PC-3 (cell line): ENCODE measurements around the gene SSNA1. TPM values are rescaled to one million over a fixed set of nuclear protein-coding genes. Genes with fewer than 3 reads are reported as not detected.

ENCODE experiments used
- ATAC-seq: fragments of 200-7000 bp; cut with Tn5 transposase; 2 replicates; pipeline ENCODE4 v1.9.1; 2020; ENCODE audit warnings: mild to moderate bottlenecking, moderate library complexity
- BruUV-seq: library from RNA; stranded (reverse); fragments of 400-500 nt; replicated peaks from 2 replicates; lab custom pipeline; 2021; lab: Mats Ljungman, UMichigan
- CTCF ChIA-PET: fragments of 300-600 bp; sonication (Branson Sonifier 250); formaldehyde crosslinking; loops from one replicate; lab custom pipeline; 2022; ENCODE audit warnings: antibody characterized with exemption; lab: Charles Lee
- POLR2A ChIA-PET: fragments of 300-600 bp; sonication (Branson Sonifier 250); formaldehyde crosslinking; loops from one replicate; lab custom pipeline; 2022; ENCODE audit warnings: antibody characterized with exemption; ENCODE audit not compliant: unreplicated experiment; lab: Charles Lee
- DNase-seq: peaks from one replicate; pipeline ENCODE4 v3.0.0-alpha.2; 2015
- H2AFZ ChIP-seq: fragments of 300-600 bp; sonication (generic); 2 replicates; pipeline ENCODE4 v1.6.0; 2016; ENCODE audit warnings: antibody characterized with exemption, low read length
- H3F3A ChIP-seq: fragments of 300-600 bp; sonication (generic); one replicate; pipeline ENCODE4 v1.6.0; 2017; ENCODE audit warnings: antibody characterized with exemption, low read length, control low read depth, mild to moderate bottlenecking; ENCODE audit not compliant: unreplicated experiment
- H3K27ac ChIP-seq: fragments of 300-600 bp; sonication (generic); 2 replicates; pipeline ENCODE4 v1.5.1; 2016; ENCODE audit warnings: mild to moderate bottlenecking, low read length
- H3K27me3 ChIP-seq: fragments of 300-600 bp; sonication (generic); 2 replicates; pipeline ENCODE4 v1.6.1; 2016; ENCODE audit warnings: low read length, mixed read lengths
- H3K36me3 ChIP-seq: fragments of 300-600 bp; sonication (generic); 2 replicates; pipeline ENCODE4 v1.6.1; 2016; ENCODE audit warnings: low read depth, mixed run types, low read length, mixed read lengths
- H3K4me1 ChIP-seq: fragments of 300-600 bp; sonication (generic); 2 replicates; pipeline ENCODE4 v1.5.1; 2016; ENCODE audit warnings: low read length; ENCODE audit not compliant: insufficient read depth
- H3K4me2 ChIP-seq: fragments of 300-600 bp; sonication (generic); 2 replicates; pipeline ENCODE4 v1.6.0; 2016; ENCODE audit warnings: low read length
- H3K4me3 ChIP-seq: fragments of 300-600 bp; sonication (generic); 2 replicates; pipeline ENCODE4 v1.5.1; 2016; ENCODE audit warnings: mild to moderate bottlenecking, low read length, mixed read lengths
- H3K79me2 ChIP-seq: fragments of 300-600 bp; sonication (generic); 2 replicates; pipeline ENCODE4 v1.6.1; 2017; ENCODE audit warnings: low read length, mixed read lengths
- H3K9ac ChIP-seq: fragments of 300-600 bp; sonication (generic); 2 replicates; pipeline ENCODE4 v1.6.0; 2016; ENCODE audit warnings: mild to moderate bottlenecking, low read length
- H3K9me2 ChIP-seq: fragments of 300-600 bp; sonication (generic); replicated peaks from 2 replicates; pipeline ENCODE4 v1.6.1; 2016; ENCODE audit warnings: mixed run types, low read length, mixed read lengths
- H3K9me3 ChIP-seq: fragments of 300-600 bp; sonication (generic); 2 replicates; pipeline ENCODE4 v1.6.1; 2016; ENCODE audit warnings: low read length, mixed read lengths
- H4K20me1 ChIP-seq: fragments of 300-600 bp; sonication (generic); 2 replicates; pipeline ENCODE4 v1.6.1; 2016; ENCODE audit warnings: low read length, mixed read lengths
- EZH2 ChIP-seq: fragments of 300-600 bp; sonication (generic); IDR thresholded peaks from one replicate; pipeline ENCODE4 v1.6.1; 2017; ENCODE audit warnings: antibody characterized with exemption, mild to moderate bottlenecking, low read length; ENCODE audit not compliant: unreplicated experiment
- EZH2phosphoT487 ChIP-seq: fragments of 300-600 bp; sonication (generic); IDR thresholded peaks from 2 replicates; pipeline ENCODE4 v1.6.1; 2018; ENCODE audit warnings: mild to moderate bottlenecking, antibody characterized with exemption, low read length, borderline replicate concordance
- intact Hi-C: fragments of 100-400 bp; cut with micrococcal nuclease; formaldehyde crosslinking; loops from 2 replicates; pipeline ENCODE4 v1.9.0; 2023
- total RNA-seq: library from RNA; depleted of rRNA; stranded (reverse); fragments of >200 nt; gene quantifications from 2 replicates; pipeline ENCODE4 v1.2.3, GENCODE V29; 2014
- TF ChIP-seq, protein P1 (sequence below): fragments of 300-600 bp; sonication (generic); conservative IDR thresholded peaks from 2 replicates; pipeline ENCODE4 v1.5.1; 2017; ENCODE audit warnings: antibody characterized with exemption, low read depth, mild to moderate bottlenecking, low read length

Gene SSNA1
- total RNA-seq, 1 experiment from 2014 or later, result 123 TPM

DNA sequence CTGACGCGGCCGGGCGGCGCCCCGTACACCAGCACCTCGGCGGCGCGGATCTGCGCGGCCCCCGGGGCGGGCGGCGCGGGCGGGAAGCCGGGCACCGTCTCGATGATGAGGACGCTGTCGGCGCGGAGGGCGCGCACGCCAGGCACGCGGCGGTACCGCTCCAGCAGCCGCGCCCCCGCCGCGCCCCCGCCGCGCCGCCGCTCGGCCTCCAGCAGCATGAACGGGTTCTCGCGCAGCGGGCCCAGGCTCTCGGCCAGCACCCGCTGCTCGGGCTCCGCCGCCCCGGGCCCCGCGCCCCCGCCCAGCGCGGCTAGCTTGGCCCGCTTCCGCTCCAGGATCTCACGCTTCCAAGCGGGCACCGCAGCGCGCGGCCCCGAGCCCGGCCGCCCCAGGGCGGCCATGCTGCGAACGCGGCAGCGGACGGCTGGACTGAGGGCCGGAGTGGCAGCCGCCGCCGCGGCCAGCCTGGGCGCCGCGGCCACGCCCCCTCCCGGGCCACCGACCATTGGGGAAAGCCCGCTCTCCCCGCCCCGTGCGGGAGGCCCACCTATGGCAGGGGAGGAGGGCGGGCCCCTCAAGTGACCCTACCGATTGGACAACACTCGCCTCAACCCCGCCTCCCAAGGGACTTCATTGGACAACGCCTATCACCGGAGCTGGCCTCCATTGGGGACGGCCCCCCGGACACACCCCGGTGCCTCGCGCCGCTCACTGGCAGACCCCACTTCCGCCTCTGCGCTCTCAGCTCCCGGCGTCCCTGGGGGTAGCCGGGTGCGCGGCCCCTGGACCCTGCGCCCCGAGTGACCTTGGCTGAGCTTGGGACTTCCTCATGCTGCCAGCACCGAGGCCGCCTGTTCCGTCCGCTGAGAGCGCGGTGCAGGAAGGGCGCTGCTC, 12.1 kb downstream of the SSNA1 start, which contains the start of gene TPRN:
Gene TPRN (minus strand): TSS at position 431 of the 894 bp plus-strand sequence. CDS start 30 bp downstream, at position 401.
- Histone ChIP-seq H3K4me2 (peak within 1 kb of the TSS; percentile 99), H3K27ac (peak within 1 kb of the TSS; percentile 25; the same call in 1 of the 2 replicates), H3K79me2 (peaks cover 52% of the 10 kb centered on the region), H4K20me1 (peaks cover 14% of the 10 kb centered on the region; the same call in 1 of the 2 replicates), H3K4me3 (peak within 1 kb of the TSS; percentile 83), H3K4me1 (peaks cover 41% of the 10 kb centered on the region), H3K27me3 (no peaks in the 10 kb centered on the region), H2AFZ (peak within 1 kb of the TSS; percentile 73), H3K9ac (peak within 1 kb of the TSS; percentile 74), H3K36me3 (no peaks in the 10 kb centered on the region), H3K9me3 (no peaks in the 10 kb centered on the region), H3K9me2 (no peaks in the 10 kb centered on the region), H3F3A (no peaks in the 10 kb centered on the region)
- intact Hi-C loops, result no loop called here
- POLR2A ChIA-PET, result interaction anchor here (0.5 kb wide), 1 partner anchor 42 kb away, joined by 3 read pairs; no protein-coding TSS in a partner anchor
- no TSS peak for BruUV-seq
- DNase-seq (peak; percentile 97), ATAC-seq (peak; percentile 84)
- TF ChIP-seq EZH2phosphoT487 (no peak), EZH2 (no peak)
- TF ChIP-seq, protein P1, sequence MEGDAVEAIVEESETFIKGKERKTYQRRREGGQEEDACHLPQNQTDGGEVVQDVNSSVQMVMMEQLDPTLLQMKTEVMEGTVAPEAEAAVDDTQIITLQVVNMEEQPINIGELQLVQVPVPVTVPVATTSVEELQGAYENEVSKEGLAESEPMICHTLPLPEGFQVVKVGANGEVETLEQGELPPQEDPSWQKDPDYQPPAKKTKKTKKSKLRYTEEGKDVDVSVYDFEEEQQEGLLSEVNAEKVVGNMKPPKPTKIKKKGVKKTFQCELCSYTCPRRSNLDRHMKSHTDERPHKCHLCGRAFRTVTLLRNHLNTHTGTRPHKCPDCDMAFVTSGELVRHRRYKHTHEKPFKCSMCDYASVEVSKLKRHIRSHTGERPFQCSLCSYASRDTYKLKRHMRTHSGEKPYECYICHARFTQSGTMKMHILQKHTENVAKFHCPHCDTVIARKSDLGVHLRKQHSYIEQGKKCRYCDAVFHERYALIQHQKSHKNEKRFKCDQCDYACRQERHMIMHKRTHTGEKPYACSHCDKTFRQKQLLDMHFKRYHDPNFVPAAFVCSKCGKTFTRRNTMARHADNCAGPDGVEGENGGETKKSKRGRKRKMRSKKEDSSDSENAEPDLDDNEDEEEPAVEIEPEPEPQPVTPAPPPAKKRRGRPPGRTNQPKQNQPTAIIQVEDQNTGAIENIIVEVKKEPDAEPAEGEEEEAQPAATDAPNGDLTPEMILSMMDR, result no peak
- CTCF ChIA-PET, result no interaction called here

DNA sequence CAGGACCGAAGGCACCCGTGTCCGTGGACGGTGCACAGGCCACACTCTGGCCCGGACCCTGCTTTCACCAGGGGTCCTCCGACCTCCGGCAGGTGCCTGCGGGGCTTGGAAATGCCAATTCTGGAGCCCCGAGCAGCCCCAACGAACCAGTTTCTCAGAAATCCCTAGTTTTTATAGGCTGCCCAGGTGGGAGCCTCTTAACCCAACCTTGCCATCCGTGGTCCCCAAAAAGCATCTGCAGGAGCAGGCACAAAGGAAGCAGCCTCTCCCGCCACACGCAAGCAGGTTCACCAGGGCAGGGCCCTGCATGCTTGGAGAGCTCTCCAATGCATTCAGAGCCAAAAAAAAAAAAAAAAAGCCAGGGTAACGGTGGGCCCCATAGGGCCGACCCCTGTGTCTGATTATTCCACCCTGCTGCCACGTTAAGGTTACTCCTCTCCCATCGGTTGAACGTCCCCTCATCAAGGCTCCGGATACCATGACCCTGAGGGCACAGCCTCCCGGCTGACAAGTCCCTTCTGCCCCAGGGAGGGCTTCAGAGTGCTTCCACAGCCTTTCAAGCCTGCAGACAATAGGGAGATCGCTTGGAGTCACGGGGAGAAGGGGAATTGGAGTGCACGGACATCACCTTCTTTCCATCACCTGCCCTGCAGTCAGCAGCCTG, 12.9 kb downstream of the SSNA1 start:
- Histone ChIP-seq H3K4me1 (peaks cover 38% of the 10 kb centered on the region), H3K9me3 (no peaks in the 10 kb centered on the region), H3K4me3 (peak overlapping the region; percentile 83), H3K79me2 (peaks cover 60% of the 10 kb centered on the region), H4K20me1 (peaks cover 14% of the 10 kb centered on the region; the same call in 1 of the 2 replicates), H3F3A (no peaks in the 10 kb centered on the region), H3K9ac (peak overlapping the region; percentile 74), H3K4me2 (peak overlapping the region; percentile 99), H3K27me3 (no peaks in the 10 kb centered on the region), H3K27ac (peak overlapping the region; percentile 25; the same call in 1 of the 2 replicates), H3K36me3 (no peaks in the 10 kb centered on the region), H2AFZ (peak overlapping the region; percentile 73), H3K9me2 (no peaks in the 10 kb centered on the region)
- no peak for DNase-seq
- CTCF ChIA-PET, result no interaction called here
- peak; percentile 2; the same call in 1 of the 2 replicates for ATAC-seq
- TF ChIP-seq, protein P1, result no peak
- TF ChIP-seq EZH2 (no peak), EZH2phosphoT487 (no peak)
- intact Hi-C loops, result no loop called here
- BruUV-seq, result TSS peak; percentile 34
- POLR2A ChIA-PET, result interaction anchor here (0.5 kb wide), 1 partner anchor 41 kb away, joined by 3 read pairs; no protein-coding TSS in a partner anchor
